ENCODE measurements around the gene COL5A2. TPM values are rescaled to one million over a fixed set of nuclear protein-coding genes. Genes with fewer than 3 reads are reported as not detected.

COL5A2 gene
- total and polyA plus RNA-seq, 9 of the 15 experiments (the other 6 are each of a cell fraction or from before 2014, with no cell fraction given) = 0.01 to 0.54 (median 0.19) TPM

- H3K27me3 ChIP-seq (ENCODE audit: control insufficient read depth in 2 of 2, insufficient read depth in 2 of 2, low read length in 2 of 2) = no peaks in the 10 kb centered on the region
- ATAC-seq (no peak), DNase-seq (ENCODE audit: extremely low read depth in 1 of 4, low spot score in 3 of 4) (no peak), FAIRE-seq (no peak)
- intact Hi-C loops (cut with micrococcal nuclease) (no loop called here), in situ Hi-C loops (cut with MboI) (no loop called here)
- no peaks in the 10 kb centered on the region for H3K79me2 ChIP-seq (ENCODE audit: control insufficient read depth, insufficient read depth, low read length)
- H3K9me1 ChIP-seq (ENCODE audit: control insufficient read depth, insufficient read depth, low read length) = no peaks in the 10 kb centered on the region
- no peak overlapping the region for H2AFZ ChIP-seq (ENCODE audit: low read depth, low read length)
- POLR2A ChIA-PET = no interaction called here
- H3K4me3 ChIP-seq = no peak overlapping the region
- TF ChIP-seq HSF4 (CRISPR knock-in tag; IDR thresholded peaks at IDR 0.05; ENCODE audit: borderline replicate concordance) (no peak), TFE3 (CRISPR knock-in tag; IDR thresholded peaks at IDR 0.05) (peak; percentile 77), ZNF354B (CRISPR knock-in tag; IDR thresholded peaks at IDR 0.05) (no peak), RB1 (IDR thresholded peaks at IDR 0.05; ENCODE audit: low read depth) (no peak)
- H4K20me1 ChIP-seq (replicated peaks; ENCODE audit: control insufficient read depth, insufficient read depth, low read length) = no peaks in the 10 kb centered on the region
- H3K9ac ChIP-seq (ENCODE audit: insufficient read depth in 1 of 2, low read depth in 2 of 2, low read length in 2 of 2) = no peak overlapping the region
- H3K36me3 ChIP-seq (ENCODE audit: control insufficient read depth, insufficient read depth, low read length) = no peaks in the 10 kb centered on the region
- CTCF ChIA-PET (ENCODE audit: low intra/inter-chr PET ratio) = no interaction called here
- H3K4me1 ChIP-seq (replicated peaks in 1 of 2; ENCODE audit: control insufficient read depth in 2 of 2, insufficient read depth in 2 of 2, low read length in 2 of 2) = no peaks in the 10 kb centered on the region
- H3K9me3 ChIP-seq (replicated peaks; ENCODE audit: control insufficient read depth, insufficient read depth, low read depth, low read length) = no peaks in the 10 kb centered on the region
- 13% methylated on average over 9 of the region's 9 CpGs for WGBS (ENCODE audit: insufficient coverage, low coverage, missing lambda C conversion rate)
- H3K27ac ChIP-seq (ENCODE audit: extremely low read depth, low read depth, low read length) = no peak overlapping the region
- no TSS peak for BruUV-seq (replicated peaks)
- H3K4me2 ChIP-seq (ENCODE audit: insufficient read depth, low read length) = no peak overlapping the region
Measured at GRCh38 chr2:189008555-189009262, 170.9 kb downstream of the COL5A2 start.
